HepG2 (cell line): Measurements from ENCODE around the gene AKAP9. TPM values are rescaled to one million over a fixed set of nuclear protein-coding genes. Genes with fewer than 3 reads are reported as not detected.

Experiments used
- E2F2 ChIP-seq: sonication (generic); formaldehyde crosslinking; IDR thresholded peaks from 2 replicates; pipeline ENCODE4 v1.4.0; 2020; ENCODE audit warnings: missing genetic modification reagents, borderline replicate concordance
- FOXA1 ChIP-seq, 2 experiments: fragments of 450-650 bp in 1 of 2; sonication (generic) in 1 of 2; formaldehyde crosslinking in 1 of 2; IDR thresholded peaks; 2 replicates each; pipeline versions ENCODE4 v1.4.0 to v1.6.1; 2016 to 2020; ENCODE audit warnings: missing genetic modification reagents in 1 of 2
- HDAC6 ChIP-seq: fragments of 200-600 bp; sonication (generic); IDR thresholded peaks from 2 replicates; pipeline ENCODE4 v1.7.0; 2017; ENCODE audit warnings: mild to moderate bottlenecking, antibody characterized with exemption, low read length, low read depth
- KAT7 ChIP-seq: IDR thresholded peaks from 2 replicates; pipeline ENCODE4 v1.6.1; 2018; ENCODE audit warnings: borderline replicate concordance, missing compliant biosample characterization
- MTF1 ChIP-seq: sonication (generic); formaldehyde crosslinking; IDR thresholded peaks from 2 replicates; pipeline ENCODE4 v1.5.0; 2020; ENCODE audit warnings: missing genetic modification reagents
- MXI1 ChIP-seq: IDR thresholded peaks from 3 replicates; pipeline ENCODE4 v1.6.1; 2012; ENCODE audit warnings: low read depth, low read length, inconsistent platforms, borderline replicate concordance
- NFIB ChIP-seq: sonication (generic); formaldehyde crosslinking; IDR thresholded peaks from 2 replicates; pipeline ENCODE4 v1.9.0; 2021; ENCODE audit warnings: missing genetic modification reagents, mild to moderate bottlenecking, borderline replicate concordance
- NFIC ChIP-seq: IDR thresholded peaks from 2 replicates; pipeline ENCODE4 v1.6.1; 2012; ENCODE audit warnings: mild to moderate bottlenecking, low read length, inconsistent platforms
- NFKBIZ ChIP-seq: IDR thresholded peaks from 2 replicates; pipeline ENCODE4 v1.6.1; 2018; ENCODE audit warnings: missing genetic modification reagents, missing compliant biosample characterization
- SALL2 ChIP-seq: sonication (generic); formaldehyde crosslinking; IDR thresholded peaks from 2 replicates; pipeline ENCODE4 v1.8.1; 2023; ENCODE audit warnings: mild to moderate bottlenecking, missing genetic modification reagents, inconsistent platforms
- SNAPC5 ChIP-seq: sonication (generic); formaldehyde crosslinking; IDR thresholded peaks from 2 replicates; pipeline ENCODE4 v1.8.1; 2023; ENCODE audit warnings: mild to moderate bottlenecking, missing genetic modification reagents, borderline replicate concordance
- STAT5B ChIP-seq: sonication (generic); formaldehyde crosslinking; IDR thresholded peaks from 2 replicates; pipeline ENCODE4 v1.4.0; 2020; ENCODE audit warnings: missing genetic modification reagents
- SYNCRIP ChIP-seq: fragments of 200-400 bp; formaldehyde crosslinking; IDR thresholded peaks from 2 replicates; pipeline ENCODE4 v1.6.1; 2018; ENCODE audit warnings: mild to moderate bottlenecking, low read depth, low read length; ENCODE audit not compliant: insufficient read depth
- TBP ChIP-seq: sonication (generic); formaldehyde crosslinking; IDR thresholded peaks from 2 replicates; pipeline ENCODE4 v1.5.0; 2020; ENCODE audit warnings: missing genetic modification reagents
- ZBTB7A ChIP-seq: sonication (generic); formaldehyde crosslinking; IDR thresholded peaks from 2 replicates; pipeline ENCODE4 v1.8.0; 2022; ENCODE audit warnings: mild to moderate bottlenecking, missing genetic modification reagents
- ZNF292 ChIP-seq: sonication (generic); formaldehyde crosslinking; IDR thresholded peaks from 2 replicates; pipeline ENCODE4 v1.8.1; 2022; ENCODE audit warnings: mild to moderate bottlenecking, low read depth, missing genetic modification reagents, borderline replicate concordance
- ZNF766 ChIP-seq: sonication (generic); formaldehyde crosslinking; IDR thresholded peaks from 2 replicates; pipeline ENCODE4 v1.5.0; 2020; ENCODE audit warnings: missing genetic modification reagents, borderline replicate concordance
- ZNF775 ChIP-seq: sonication (generic); formaldehyde crosslinking; IDR thresholded peaks from 2 replicates; pipeline ENCODE4 v1.4.0; 2020; ENCODE audit warnings: missing genetic modification reagents, mild to moderate bottlenecking, moderate library complexity, borderline replicate concordance
- ZNF777 ChIP-seq: sonication (generic); formaldehyde crosslinking; IDR thresholded peaks from 2 replicates; pipeline ENCODE4 v1.4.0; 2020; ENCODE audit warnings: missing genetic modification reagents
- ZNF878 ChIP-seq: sonication (generic); formaldehyde crosslinking; IDR thresholded peaks from 2 replicates; pipeline ENCODE4 v1.8.1; 2023; ENCODE audit warnings: mild to moderate bottlenecking, missing genetic modification reagents, moderate library complexity
- polyA plus RNA-seq, 8 experiments: library from polyadenylated mRNA; depleted of rRNA in 3 of 8; stranded (reverse) in 7 of 8; unstranded in 1 of 8; fragments of >200 nt; fragmentation: Illumina TruSeq in 4 of 8; extraction: Trizol in 4 of 8; gene quantifications; 2 replicates each; pipeline versions ENCODE4 v1.2.1 to v1.2.3, GENCODE V29; 2011 to 2016; ENCODE audit warnings: low read depth in 4 of 8, missing spikeins in 1 of 8, mixed read lengths in 1 of 8; ENCODE audit not compliant: insufficient read depth in 1 of 8
- total RNA-seq, 5 experiments: library from RNA; depleted of rRNA; stranded (reverse); fragments of >200 nt; fragmentation: Illumina TruSeq; extraction: Trizol; gene quantifications; 2 replicates each; pipeline ENCODE4 v1.2.3, GENCODE V29; 2016; ENCODE audit warnings: low read depth in 1 of 5
- TF ChIP-seq, protein P1 (sequence below): IDR thresholded peaks from 2 replicates; pipeline ENCODE4 v1.6.1; 2018; ENCODE audit warnings: missing genetic modification reagents, mild to moderate bottlenecking, missing compliant biosample characterization
- TF ChIP-seq, protein P2 (sequence below): sonication (generic); formaldehyde crosslinking; IDR thresholded peaks from 2 replicates; pipeline ENCODE4 v1.4.0; 2020; ENCODE audit warnings: missing genetic modification reagents
- TF ChIP-seq, protein P3 (sequence below): sonication (generic); formaldehyde crosslinking; IDR thresholded peaks from 2 replicates; pipeline ENCODE4 v1.8.0; 2022; ENCODE audit warnings: mild to moderate bottlenecking, missing genetic modification reagents, moderate library complexity

AKAP9 gene
- total and polyA plus RNA-seq, 2 of the 13 experiments (the other 11 are each of a cell fraction or from before 2014, with no cell fraction given) = 27.6 to 33.1 TPM

DNA sequence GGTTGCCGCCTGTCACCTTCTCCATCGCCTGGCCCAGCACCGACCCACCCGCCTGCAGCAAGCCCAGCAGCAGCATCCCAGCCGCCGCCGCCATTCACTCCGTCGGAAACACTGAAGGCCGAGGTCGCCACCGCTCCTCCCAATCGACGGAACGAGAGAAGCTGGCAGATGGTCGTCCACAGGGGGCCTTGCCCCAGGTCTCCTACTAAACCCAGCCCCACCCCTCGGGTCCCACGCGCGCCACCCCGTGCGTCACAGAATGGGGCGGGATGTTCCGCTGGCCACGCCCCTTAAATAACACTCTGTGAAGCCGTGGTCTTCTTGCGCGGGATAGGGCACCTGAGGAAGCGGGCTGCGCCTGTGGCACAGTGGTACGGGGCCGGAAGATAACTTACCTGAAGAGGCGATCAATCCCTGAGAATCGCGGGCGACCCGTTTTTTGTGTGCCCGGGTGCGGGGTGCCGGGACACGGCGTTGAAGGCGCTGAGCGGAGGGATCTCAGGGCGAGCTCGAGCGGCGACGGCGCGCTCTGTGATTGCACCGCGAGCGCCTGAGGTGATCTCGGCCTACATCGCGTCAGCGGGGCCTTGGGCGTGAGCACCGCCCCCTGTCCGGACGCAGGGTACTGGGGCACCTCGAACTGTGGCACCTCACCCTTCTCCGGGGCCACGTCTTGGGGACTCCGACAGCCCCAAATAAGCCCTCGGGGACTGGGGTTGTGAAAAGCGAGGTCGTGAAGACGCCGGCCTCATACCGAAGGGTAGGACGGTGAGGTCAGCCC is 193.8 kb downstream of the AKAP9 start, which contains the start of gene CYP51A1 (continued):
- peak; percentile 36; the same call in 2 of the 3 replicates for TF ChIP-seq MXI1
- no peak; the same call in 1 of the 2 replicates for TF ChIP-seq ZNF775 (CRISPR knock-in tag)
- TF ChIP-seq, protein P1, sequence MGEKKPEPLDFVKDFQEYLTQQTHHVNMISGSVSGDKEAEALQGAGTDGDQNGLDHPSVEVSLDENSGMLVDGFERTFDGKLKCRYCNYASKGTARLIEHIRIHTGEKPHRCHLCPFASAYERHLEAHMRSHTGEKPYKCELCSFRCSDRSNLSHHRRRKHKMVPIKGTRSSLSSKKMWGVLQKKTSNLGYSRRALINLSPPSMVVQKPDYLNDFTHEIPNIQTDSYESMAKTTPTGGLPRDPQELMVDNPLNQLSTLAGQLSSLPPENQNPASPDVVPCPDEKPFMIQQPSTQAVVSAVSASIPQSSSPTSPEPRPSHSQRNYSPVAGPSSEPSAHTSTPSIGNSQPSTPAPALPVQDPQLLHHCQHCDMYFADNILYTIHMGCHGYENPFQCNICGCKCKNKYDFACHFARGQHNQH = peak; percentile 77; the same call in 1 of the 2 replicates
- no peak; the same call in 1 of the 2 replicates for TF ChIP-seq ZNF292 (CRISPR knock-in tag)
- TF ChIP-seq ZNF766 = no peak
- TF ChIP-seq NFIB (CRISPR knock-in tag) = no peak
- TF ChIP-seq FOXA1 (IDR thresholded peaks at IDR 0.05) = no peak
- TF ChIP-seq FOXA1 (CRISPR knock-in tag; IDR thresholded peaks at IDR 0.05) = peak; percentile 15; the same call in 1 of the 2 replicates
- TF ChIP-seq STAT5B (CRISPR knock-in tag) = no peak
- TF ChIP-seq MTF1 (CRISPR knock-in tag) = peak; percentile 72; the same call in 1 of the 2 replicates
- no peak for TF ChIP-seq HDAC6
- TF ChIP-seq ZNF777 (CRISPR knock-in tag) = peak; percentile 93
- TF ChIP-seq TBP = no peak; the same call in 1 of the 2 replicates
- TF ChIP-seq SALL2 (CRISPR knock-in tag) = peak; percentile 79
- TF ChIP-seq E2F2 (CRISPR knock-in tag) = no peak
- TF ChIP-seq, protein P2, sequence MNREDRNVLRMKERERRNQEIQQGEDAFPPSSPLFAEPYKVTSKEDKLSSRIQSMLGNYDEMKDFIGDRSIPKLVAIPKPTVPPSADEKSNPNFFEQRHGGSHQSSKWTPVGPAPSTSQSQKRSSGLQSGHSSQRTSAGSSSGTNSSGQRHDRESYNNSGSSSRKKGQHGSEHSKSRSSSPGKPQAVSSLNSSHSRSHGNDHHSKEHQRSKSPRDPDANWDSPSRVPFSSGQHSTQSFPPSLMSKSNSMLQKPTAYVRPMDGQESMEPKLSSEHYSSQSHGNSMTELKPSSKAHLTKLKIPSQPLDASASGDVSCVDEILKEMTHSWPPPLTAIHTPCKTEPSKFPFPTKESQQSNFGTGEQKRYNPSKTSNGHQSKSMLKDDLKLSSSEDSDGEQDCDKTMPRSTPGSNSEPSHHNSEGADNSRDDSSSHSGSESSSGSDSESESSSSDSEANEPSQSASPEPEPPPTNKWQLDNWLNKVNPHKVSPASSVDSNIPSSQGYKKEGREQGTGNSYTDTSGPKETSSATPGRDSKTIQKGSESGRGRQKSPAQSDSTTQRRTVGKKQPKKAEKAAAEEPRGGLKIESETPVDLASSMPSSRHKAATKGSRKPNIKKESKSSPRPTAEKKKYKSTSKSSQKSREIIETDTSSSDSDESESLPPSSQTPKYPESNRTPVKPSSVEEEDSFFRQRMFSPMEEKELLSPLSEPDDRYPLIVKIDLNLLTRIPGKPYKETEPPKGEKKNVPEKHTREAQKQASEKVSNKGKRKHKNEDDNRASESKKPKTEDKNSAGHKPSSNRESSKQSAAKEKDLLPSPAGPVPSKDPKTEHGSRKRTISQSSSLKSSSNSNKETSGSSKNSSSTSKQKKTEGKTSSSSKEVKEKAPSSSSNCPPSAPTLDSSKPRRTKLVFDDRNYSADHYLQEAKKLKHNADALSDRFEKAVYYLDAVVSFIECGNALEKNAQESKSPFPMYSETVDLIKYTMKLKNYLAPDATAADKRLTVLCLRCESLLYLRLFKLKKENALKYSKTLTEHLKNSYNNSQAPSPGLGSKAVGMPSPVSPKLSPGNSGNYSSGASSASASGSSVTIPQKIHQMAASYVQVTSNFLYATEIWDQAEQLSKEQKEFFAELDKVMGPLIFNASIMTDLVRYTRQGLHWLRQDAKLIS (CRISPR knock-in tag) = no peak
- TF ChIP-seq, protein P3, sequence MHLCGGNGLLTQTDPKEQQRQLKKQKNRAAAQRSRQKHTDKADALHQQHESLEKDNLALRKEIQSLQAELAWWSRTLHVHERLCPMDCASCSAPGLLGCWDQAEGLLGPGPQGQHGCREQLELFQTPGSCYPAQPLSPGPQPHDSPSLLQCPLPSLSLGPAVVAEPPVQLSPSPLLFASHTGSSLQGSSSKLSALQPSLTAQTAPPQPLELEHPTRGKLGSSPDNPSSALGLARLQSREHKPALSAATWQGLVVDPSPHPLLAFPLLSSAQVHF (CRISPR knock-in tag) = peak; percentile 84
- TF ChIP-seq SYNCRIP = no peak
- no peak for TF ChIP-seq NFIC
- peak; percentile 21; the same call in 1 of the 2 replicates for TF ChIP-seq KAT7 (CRISPR knock-in tag)
- TF ChIP-seq NFKBIZ (CRISPR knock-in tag) = 0 out of 2 replicates have a peak, but pooled peaks have one; percentile 72
- no peak for TF ChIP-seq SNAPC5 (CRISPR knock-in tag)
- no peak for TF ChIP-seq ZBTB7A (CRISPR knock-in tag)
- TF ChIP-seq ZNF878 = peak; percentile 97
